Femur (tissue), 1 donor: ENCODE data around the gene FMNL1.
A peak's percentile ranks its signal among the peaks of the same experiment; 100 is the strongest.
"Not testable (repeated sequence)": the region's sequence is repeated elsewhere in the genome, so short reads cannot be mapped to it uniquely, and the experiment has no call there.

Source experiments
- DNase-seq: peaks from one replicate; pipeline ENCODE4 v3.0.0-alpha.2; 2017

Gene FMNL1

GRCh38 chr17:45221081-45222013 lies at the start of gene FMNL1:
Gene FMNL1, plus strand, starts transcription at chr17:45221885. Its CDS starts 240 bp downstream, at chr17:45222125.
- DNase-seq: no peak

GRCh38 chr17:45172232-45172540 lies 49.5 kb upstream of the FMNL1 start:
- no peak for DNase-seq

- peak; percentile 87 for DNase-seq
These were observed 49.0 kb upstream of the FMNL1 start for GRCh38 chr17:45172541-45173286.

- no peak for DNase-seq
These were observed 45.9 kb upstream of the FMNL1 start for GRCh38 chr17:45175759-45176115.

- DNase-seq: no peak
These were observed 44.1 kb upstream of the FMNL1 start for GRCh38 chr17:45177563-45177962.

- DNase-seq: no peak
These were observed 37.5 kb upstream of the FMNL1 start for GRCh38 chr17:45184144-45184543.

- no peak for DNase-seq
These were observed 34.8 kb upstream of the FMNL1 start for GRCh38 chr17:45186801-45187354.

- no peak for DNase-seq
These were observed 32.7 kb upstream of the FMNL1 start for GRCh38 chr17:45189009-45189408.

- no peak for DNase-seq
These were observed 31.0 kb upstream of the FMNL1 start for GRCh38 chr17:45190503-45191255.

GRCh38 chr17:45195424-45195823 lies 26.3 kb upstream of the FMNL1 start:
- no peak for DNase-seq

GRCh38 chr17:45197108-45197507 lies 24.6 kb upstream of the FMNL1 start:
- no peak for DNase-seq

- peak; percentile 94 for DNase-seq
These were observed 23.9 kb upstream of the FMNL1 start for GRCh38 chr17:45197555-45198334.

- no peak for DNase-seq
These were observed 21.0 kb upstream of the FMNL1 start for GRCh38 chr17:45200701-45201100.

GRCh38 chr17:45201457-45201856 lies 20.2 kb upstream of the FMNL1 start:
- no peak for DNase-seq

- not testable (repeated sequence) for DNase-seq
These were observed 19.8 kb upstream of the FMNL1 start for GRCh38 chr17:45201880-45202279.

GRCh38 chr17:45218895-45219661 lies 2.6 kb upstream of the FMNL1 start:
- peak; percentile 90 for DNase-seq

- DNase-seq: no peak
These were observed 1.6 kb upstream of the FMNL1 start for GRCh38 chr17:45220079-45220478.

- DNase-seq: no peak
These were observed 266 bp downstream of the FMNL1 start for GRCh38 chr17:45222014-45222288.

GRCh38 chr17:45222289-45222995 lies 757 bp downstream of the FMNL1 start:
- no peak for DNase-seq

GRCh38 chr17:45222996-45223538 lies 1.4 kb downstream of the FMNL1 start:
- no peak for DNase-seq
